H54 (cell line): ENCODE data around the gene TIMM13.

Experiments
- DNase-seq: peaks from one replicate; pipeline ENCODE4 v3.0.0; 2011; ENCODE audit warnings: low spot score, mixed read lengths; ENCODE audit not compliant: insufficient read length
- FAIRE-seq: peaks from 3 replicates; lab custom pipeline; 2011; peaks lifted over from hg19 to GRCh38; lab: Jason Lieb, UNC
- POLR2A ChIP-seq: IDR thresholded peaks from 2 replicates; pipeline ENCODE4 v1.6.1; 2011; ENCODE audit warnings: low read depth, mild to moderate bottlenecking, low read length

Gene TIMM13

GRCh38 chr19:2429917-2430535 lies 2.6 kb upstream of the TIMM13 start:
- TF ChIP-seq POLR2A = no peak
- FAIRE-seq (no peak), DNase-seq (no peak)

GRCh38 chr19:2428756-2429711 lies 1.6 kb upstream of the TIMM13 start:
- DNase-seq (no peak), FAIRE-seq (no peak)
- no peak for TF ChIP-seq POLR2A

- no peak for DNase-seq
- no peak for TF ChIP-seq POLR2A
- FAIRE-seq = no peak
These were observed 920 bp upstream of the TIMM13 start for GRCh38 chr19:2428321-2428690.

DNA sequence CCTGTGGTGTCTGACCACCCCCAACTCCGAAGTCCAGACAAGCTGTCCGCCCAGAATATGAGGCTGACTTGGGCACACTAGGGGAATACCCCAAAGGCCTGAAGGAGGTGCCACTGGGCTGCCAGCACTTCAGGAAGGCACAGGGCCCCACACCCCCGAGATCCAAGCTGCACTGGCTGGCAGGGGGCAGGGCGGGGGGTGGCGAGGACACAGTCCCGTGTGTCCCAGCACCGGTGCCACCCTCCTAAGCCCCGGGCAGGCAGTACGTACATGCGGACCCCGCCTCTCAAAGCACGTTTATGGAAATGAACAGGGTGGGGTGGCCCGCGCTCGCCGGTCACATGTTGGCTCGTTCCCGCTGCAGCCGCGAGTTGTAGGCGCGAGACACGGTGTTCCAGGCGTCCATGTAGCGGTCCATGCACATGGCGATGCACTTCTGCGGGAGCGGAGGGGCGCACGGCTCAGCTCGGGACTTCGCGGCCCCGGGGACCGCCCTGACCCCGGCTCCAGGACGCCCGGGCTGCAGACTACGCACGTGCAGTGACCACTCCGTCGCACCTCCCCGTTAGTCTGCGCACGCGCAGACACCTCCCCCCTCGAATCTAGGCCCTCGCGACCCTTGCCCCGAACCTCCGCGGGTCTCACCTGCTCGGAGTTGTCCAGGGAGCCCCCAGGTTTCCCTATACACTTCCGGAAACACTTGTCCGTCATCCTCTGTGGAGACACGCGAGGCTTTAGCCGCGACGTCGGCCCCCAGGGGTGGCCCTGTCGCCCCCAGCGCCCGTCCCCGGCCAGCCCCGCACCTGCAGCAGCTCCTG lies 566 bp downstream of the TIMM13 start:
- FAIRE-seq (no peak), DNase-seq (peak; percentile 82)
- no peak; the same call in 1 of the 2 replicates for TF ChIP-seq POLR2A

DNA sequence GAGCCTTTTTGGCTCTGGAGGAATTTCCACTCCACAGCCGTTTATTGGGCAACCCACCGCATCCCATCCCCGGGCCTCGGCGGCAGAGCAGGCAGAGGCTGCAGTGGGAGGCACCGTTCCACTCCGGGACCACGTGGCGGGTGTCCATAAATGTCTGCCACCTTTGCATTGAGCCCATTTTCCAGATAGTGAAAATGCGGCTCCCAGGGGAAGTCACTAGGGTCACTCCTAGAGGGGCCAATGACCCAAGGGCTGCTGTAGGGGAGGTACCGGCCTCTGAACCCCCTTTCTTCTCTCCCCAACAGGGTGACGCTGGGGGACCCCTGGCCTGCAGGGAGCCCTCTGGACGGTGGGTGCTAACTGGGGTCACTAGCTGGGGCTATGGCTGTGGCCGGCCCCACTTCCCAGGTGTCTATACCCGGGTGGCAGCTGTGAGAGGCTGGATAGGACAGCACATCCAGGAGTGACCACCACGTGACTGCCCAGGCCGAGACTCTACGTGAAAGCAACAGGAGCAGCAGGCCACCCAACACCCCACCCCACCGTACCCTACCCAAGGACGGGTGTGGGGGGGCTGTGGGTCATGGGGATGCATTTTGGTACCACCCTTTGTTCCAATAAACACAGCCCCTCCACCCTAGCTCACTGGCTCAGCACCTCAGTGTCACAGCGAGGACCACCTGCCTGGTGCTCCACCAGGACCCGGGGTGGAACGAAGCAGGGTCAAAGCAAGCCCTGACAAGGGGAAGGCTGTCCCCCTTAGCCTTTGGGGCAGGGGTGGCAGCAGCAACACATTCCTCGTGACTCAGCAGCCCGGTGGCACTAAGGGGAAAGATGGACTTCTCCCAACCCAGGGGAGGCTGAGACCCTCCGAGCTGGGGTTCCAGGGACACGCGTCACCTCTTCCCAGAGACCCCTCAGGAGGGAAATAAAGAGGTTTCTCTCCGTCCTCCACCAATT lies 1.5 kb downstream of the TIMM13 start:
- TF ChIP-seq POLR2A = no peak
- FAIRE-seq (no peak), DNase-seq (no peak)

DNA sequence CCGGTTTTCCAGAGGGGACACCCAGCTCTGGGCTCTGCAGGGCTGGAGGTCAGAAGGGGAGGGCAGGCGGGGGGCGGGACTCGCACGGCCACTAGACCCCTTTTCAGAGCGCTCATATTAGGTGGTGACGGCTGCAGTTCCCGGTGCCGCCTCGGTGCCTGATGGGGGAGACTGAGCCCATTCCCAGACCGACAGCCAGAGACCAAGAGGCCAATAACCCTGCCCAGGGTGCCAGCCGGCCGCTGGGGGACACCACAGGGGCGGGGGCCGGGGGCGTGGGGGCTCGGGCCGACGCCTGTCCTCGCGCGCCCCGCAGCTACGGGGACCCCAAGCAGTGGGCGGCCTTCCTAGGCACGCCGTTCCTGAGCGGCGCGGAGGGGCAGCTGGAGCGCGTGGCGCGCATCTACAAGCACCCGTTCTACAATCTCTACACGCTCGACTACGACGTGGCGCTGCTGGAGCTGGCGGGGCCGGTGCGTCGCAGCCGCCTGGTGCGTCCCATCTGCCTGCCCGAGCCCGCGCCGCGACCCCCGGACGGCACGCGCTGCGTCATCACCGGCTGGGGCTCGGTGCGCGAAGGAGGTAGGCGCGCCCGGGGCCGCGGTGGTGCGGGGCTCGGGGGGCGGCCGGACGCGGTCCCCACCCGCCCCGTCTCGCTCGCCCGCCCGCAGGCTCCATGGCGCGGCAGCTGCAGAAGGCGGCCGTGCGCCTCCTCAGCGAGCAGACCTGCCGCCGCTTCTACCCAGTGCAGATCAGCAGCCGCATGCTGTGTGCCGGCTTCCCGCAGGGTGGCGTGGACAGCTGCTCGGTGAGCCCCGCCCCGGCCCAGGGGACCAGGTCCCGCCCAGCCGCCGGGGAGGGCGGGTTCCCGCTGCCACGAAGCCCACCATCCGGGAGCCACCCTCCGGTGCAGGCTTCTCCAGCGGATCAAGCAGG lies 2.4 kb downstream of the TIMM13 start:
- DNase-seq (no peak), FAIRE-seq (no peak)
- no peak for TF ChIP-seq POLR2A

DNA sequence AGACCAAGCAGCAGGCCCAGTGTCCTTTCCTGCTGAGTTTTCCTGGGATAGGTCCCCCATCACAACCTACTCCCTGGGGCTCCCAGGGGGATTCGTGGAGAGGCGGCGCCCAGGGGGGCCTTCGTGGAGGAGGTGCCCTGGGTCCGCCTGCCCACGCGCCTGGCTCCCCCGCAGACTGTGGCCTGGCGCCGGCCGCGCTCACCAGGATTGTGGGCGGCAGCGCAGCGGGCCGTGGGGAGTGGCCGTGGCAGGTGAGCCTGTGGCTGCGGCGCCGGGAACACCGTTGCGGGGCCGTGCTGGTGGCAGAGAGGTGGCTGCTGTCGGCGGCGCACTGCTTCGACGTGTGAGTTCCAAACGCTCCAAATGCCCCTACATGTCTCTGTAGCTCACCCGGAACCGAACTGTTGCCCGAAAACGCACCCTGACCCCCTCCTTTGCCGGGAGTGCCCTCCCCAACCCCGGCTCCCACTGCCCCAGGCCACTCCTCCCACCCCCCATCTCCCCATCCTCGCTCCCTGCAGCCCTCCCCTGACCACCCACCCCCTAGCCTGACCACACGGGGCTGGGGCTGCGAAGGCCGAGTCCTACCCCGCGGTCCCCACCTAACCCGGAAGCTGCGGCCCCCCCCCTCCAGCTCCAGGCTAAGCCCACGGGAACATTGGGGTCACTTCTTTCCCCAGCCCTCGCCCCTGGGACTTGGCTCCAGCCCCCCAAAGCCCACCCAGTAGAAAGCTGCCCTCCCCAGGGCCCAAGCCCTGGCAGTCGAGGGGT lies 3.3 kb downstream of the TIMM13 start:
- no peak for TF ChIP-seq POLR2A
- DNase-seq = no peak
- FAIRE-seq = no peak

GRCh38 chr19:2423071-2423914 lies 4.1 kb downstream of the TIMM13 start:
- DNase-seq = no peak
- TF ChIP-seq POLR2A = no peak
- FAIRE-seq = no peak

GRCh38 chr19:2421581-2422306 lies 5.6 kb downstream of the TIMM13 start:
- TF ChIP-seq POLR2A = no peak
- DNase-seq (no peak), FAIRE-seq (no peak)

DNA sequence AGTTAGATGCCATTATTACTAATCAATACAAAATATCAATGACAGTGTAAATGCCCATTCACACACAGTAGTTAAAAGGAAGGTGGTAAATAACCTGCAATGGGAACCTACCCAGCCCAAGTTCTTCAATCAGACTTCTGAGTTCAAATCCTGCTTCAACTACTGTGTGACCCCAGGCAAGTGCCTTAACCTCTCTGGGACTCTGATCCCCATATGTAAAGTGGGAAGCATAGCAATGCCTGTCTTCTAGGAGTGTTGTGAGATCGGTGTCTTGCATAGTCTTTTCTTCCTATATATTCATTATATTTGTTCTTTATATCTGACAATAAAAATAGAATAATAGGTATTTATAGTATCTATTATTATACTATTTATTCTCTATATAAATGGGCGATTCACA lies 6.9 kb downstream of the TIMM13 start:
- DNase-seq (no peak), FAIRE-seq (no peak)
- TF ChIP-seq POLR2A = no peak
